Retinal pigment epithelial cell (primary cell): ENCODE data around the gene NTN1.

ENCODE experiments used
- DNase-seq: peaks from one replicate; pipeline ENCODE4 v3.0.0-alpha.2; 2010; ENCODE audit warnings: low read depth
- H3K4me3 ChIP-seq: 2 replicates; pipeline ENCODE4 v1.5.1; 2011; ENCODE audit warnings: mild to moderate bottlenecking, low read length, control low read depth, moderate library complexity
- TF ChIP-seq, protein P1 (sequence below): conservative IDR thresholded peaks from 2 replicates; pipeline ENCODE4 v1.5.1; 2011; ENCODE audit warnings: low read depth, low read length, control low read depth, inconsistent platforms

Gene NTN1

GRCh38 chr17:9054126-9054975 is 33.0 kb downstream of the NTN1 start:
- TF ChIP-seq, protein P1, sequence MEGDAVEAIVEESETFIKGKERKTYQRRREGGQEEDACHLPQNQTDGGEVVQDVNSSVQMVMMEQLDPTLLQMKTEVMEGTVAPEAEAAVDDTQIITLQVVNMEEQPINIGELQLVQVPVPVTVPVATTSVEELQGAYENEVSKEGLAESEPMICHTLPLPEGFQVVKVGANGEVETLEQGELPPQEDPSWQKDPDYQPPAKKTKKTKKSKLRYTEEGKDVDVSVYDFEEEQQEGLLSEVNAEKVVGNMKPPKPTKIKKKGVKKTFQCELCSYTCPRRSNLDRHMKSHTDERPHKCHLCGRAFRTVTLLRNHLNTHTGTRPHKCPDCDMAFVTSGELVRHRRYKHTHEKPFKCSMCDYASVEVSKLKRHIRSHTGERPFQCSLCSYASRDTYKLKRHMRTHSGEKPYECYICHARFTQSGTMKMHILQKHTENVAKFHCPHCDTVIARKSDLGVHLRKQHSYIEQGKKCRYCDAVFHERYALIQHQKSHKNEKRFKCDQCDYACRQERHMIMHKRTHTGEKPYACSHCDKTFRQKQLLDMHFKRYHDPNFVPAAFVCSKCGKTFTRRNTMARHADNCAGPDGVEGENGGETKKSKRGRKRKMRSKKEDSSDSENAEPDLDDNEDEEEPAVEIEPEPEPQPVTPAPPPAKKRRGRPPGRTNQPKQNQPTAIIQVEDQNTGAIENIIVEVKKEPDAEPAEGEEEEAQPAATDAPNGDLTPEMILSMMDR, result no peak
- no peak overlapping the region for H3K4me3 ChIP-seq
- DNase-seq, result no peak

- H3K4me3 ChIP-seq, result no peak overlapping the region
- TF ChIP-seq, protein P1, result no peak
- DNase-seq, result no peak
These were observed 34.0 kb downstream of the NTN1 start for GRCh38 chr17:9055281-9055680.

GRCh38 chr17:9056566-9056965 is 35.3 kb downstream of the NTN1 start:
- DNase-seq, result no peak
- TF ChIP-seq, protein P1, result no peak
- no peak overlapping the region for H3K4me3 ChIP-seq

DNA sequence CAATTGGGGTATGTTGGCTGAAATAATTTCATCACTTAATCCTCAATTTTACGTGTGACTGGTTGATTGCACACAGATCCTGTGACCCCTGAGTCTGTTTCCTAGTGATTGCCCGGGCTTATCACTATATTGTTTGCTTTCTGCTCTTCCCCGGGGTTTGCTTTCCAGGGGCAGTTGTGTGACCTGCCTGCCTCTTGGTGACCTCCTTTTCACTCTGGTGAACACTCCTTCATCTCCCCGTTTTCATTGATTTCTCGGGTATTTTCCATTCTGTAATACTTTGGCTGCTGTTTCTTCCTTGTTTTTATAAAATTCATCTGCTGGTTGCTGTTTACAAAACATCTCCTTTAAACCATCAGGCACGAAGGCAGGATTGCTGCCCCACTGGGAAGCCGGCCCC is 36.0 kb downstream of the NTN1 start:
- DNase-seq, result no peak
- TF ChIP-seq, protein P1, result no peak
- H3K4me3 ChIP-seq, result no peak overlapping the region

GRCh38 chr17:9062399-9062902 is 41.1 kb downstream of the NTN1 start:
- TF ChIP-seq, protein P1, result no peak
- no peak overlapping the region for H3K4me3 ChIP-seq
- DNase-seq, result no peak

GRCh38 chr17:9064311-9064834 is 43.1 kb downstream of the NTN1 start:
- no peak for DNase-seq

More at GRCh38 chr17:9064311-9064834, 43.1 kb downstream of the NTN1 start:
- H3K4me3 ChIP-seq, result no peak overlapping the region
- TF ChIP-seq, protein P1, result no peak
